GM23338 (cell line): ENCODE measurements around the gene ZNF641. TPM values are rescaled to one million over a fixed set of nuclear protein-coding genes. Genes with fewer than 3 reads are reported as not detected.

Experiments used
- ATAC-seq: fragments of 200-7000 bp; cut with Tn5 transposase; 3 replicates; pipeline ENCODE4 v1.9.1; 2020
- DNase-seq: peaks from one replicate; pipeline ENCODE4 v3.0.0-alpha.2; 2015; ENCODE audit warnings: low spot score
- H2AFZ ChIP-seq: fragments of 200-600 bp; sonication (generic); 2 replicates; pipeline ENCODE4 v1.8.0; 2016; ENCODE audit warnings: antibody characterized with exemption, mild to moderate bottlenecking, moderate library complexity
- H3F3A ChIP-seq: fragments of 200-600 bp; sonication (generic); replicated peaks from 2 replicates; pipeline ENCODE4 v1.8.0; 2017; ENCODE audit warnings: antibody characterized with exemption, mixed run types, low read depth
- H3K27ac ChIP-seq: fragments of 200-600 bp; sonication (generic); 2 replicates; pipeline ENCODE4 v1.6.1; 2016; ENCODE audit warnings: low read depth
- H3K27me3 ChIP-seq: fragments of 200-600 bp; sonication (generic); 2 replicates; pipeline ENCODE4 v1.8.0; 2016; ENCODE audit warnings: mild to moderate bottlenecking, mixed run types, moderate library complexity; ENCODE audit not compliant: insufficient read depth
- H3K36me3 ChIP-seq: fragments of 200-600 bp; sonication (generic); 2 replicates; pipeline ENCODE4 v1.8.0; 2016; ENCODE audit warnings: mild to moderate bottlenecking; ENCODE audit not compliant: insufficient read depth
- H3K4me1 ChIP-seq: fragments of 200-600 bp; sonication (generic); 2 replicates; pipeline ENCODE4 v1.8.0; 2016; ENCODE audit warnings: mild to moderate bottlenecking, moderate library complexity; ENCODE audit not compliant: insufficient read depth
- H3K4me2 ChIP-seq: fragments of 200-600 bp; sonication (generic); 2 replicates; pipeline ENCODE4 v1.7.1; 2017; ENCODE audit warnings: mixed run types
- H3K4me3 ChIP-seq: fragments of 200-600 bp; sonication (generic); 2 replicates; pipeline ENCODE4 v1.6.1; 2016; ENCODE audit warnings: mixed run types
- H3K79me2 ChIP-seq: fragments of 200-600 bp; sonication (generic); replicated peaks from 2 replicates; pipeline ENCODE4 v1.8.0; 2017; ENCODE audit warnings: mild to moderate bottlenecking; ENCODE audit not compliant: insufficient read depth
- H3K9me2 ChIP-seq: fragments of 200-600 bp; sonication (generic); 2 replicates; pipeline ENCODE4 v1.8.0; 2017; ENCODE audit not compliant: insufficient read depth
- H4K20me1 ChIP-seq: fragments of 200-600 bp; sonication (generic); replicated peaks from 2 replicates; pipeline ENCODE4 v1.8.0; 2017; ENCODE audit warnings: mild to moderate bottlenecking; ENCODE audit not compliant: insufficient read depth
- H3K27ac Mint-ChIP-seq: 2 replicates; pipeline ENCODE4 v1.8.0; 2020; ENCODE audit warnings: inconsistent platforms, mild to moderate bottlenecking, moderate library complexity, mixed read lengths
- H3K27me3 Mint-ChIP-seq: 3 replicates; pipeline ENCODE4 v1.8.0; 2022; ENCODE audit warnings: low read depth, mild to moderate bottlenecking, moderate library complexity, mixed read lengths, inconsistent platforms; ENCODE audit not compliant: insufficient read depth, poor library complexity
- H3K36me3 Mint-ChIP-seq: 3 replicates; pipeline ENCODE4 v1.8.0; 2021; ENCODE audit warnings: low read depth, mild to moderate bottlenecking, inconsistent platforms, moderate library complexity, mixed read lengths
- H3K4me1 Mint-ChIP-seq: 3 replicates; pipeline ENCODE4 v1.8.0; 2020; ENCODE audit warnings: mild to moderate bottlenecking, inconsistent platforms, mixed read lengths
- H3K4me3 Mint-ChIP-seq: 3 replicates; pipeline ENCODE4 v1.8.0; 2021; ENCODE audit warnings: moderate library complexity, mild to moderate bottlenecking, inconsistent platforms, mixed read lengths
- H3K9me3 Mint-ChIP-seq: 3 replicates; pipeline ENCODE4 v1.8.0; 2020; ENCODE audit warnings: moderate library complexity, mild to moderate bottlenecking, inconsistent platforms, mixed read lengths
- CREB1 ChIP-seq: fragments of 250-450 bp; sonication (Bioruptor Pico); IDR thresholded peaks from 2 replicates; pipeline ENCODE4 v1.5.0; 2020; ENCODE audit warnings: low read depth, mild to moderate bottlenecking, moderate library complexity
- EZH2 ChIP-seq: fragments of 200-600 bp; sonication (generic); IDR thresholded peaks from one replicate; pipeline ENCODE4 v1.8.0; 2017; ENCODE audit warnings: antibody characterized with exemption, mild to moderate bottlenecking, low read depth; ENCODE audit not compliant: unreplicated experiment
- JUNB ChIP-seq: IDR thresholded peaks from one replicate; pipeline ENCODE4 v1.6.1; 2016; ENCODE audit warnings: antibody characterized with exemption; ENCODE audit not compliant: unreplicated experiment
- NANOG ChIP-seq: IDR thresholded peaks from 2 replicates; pipeline ENCODE4 v1.6.1; 2016; ENCODE audit warnings: antibody characterized with exemption, borderline replicate concordance
- POLR2AphosphoS5 ChIP-seq: IDR thresholded peaks from 2 replicates; pipeline ENCODE4 v1.6.1; 2016; ENCODE audit warnings: antibody characterized with exemption, low read depth
- STAT1 ChIP-seq: IDR thresholded peaks from one replicate; pipeline ENCODE4 v1.6.1; 2016; ENCODE audit warnings: antibody characterized with exemption; ENCODE audit not compliant: unreplicated experiment
- ZNF331 ChIP-seq: fragments of 250-450 bp; sonication (Bioruptor Pico); IDR thresholded peaks from 2 replicates; pipeline ENCODE4 v1.5.0; 2020; ENCODE audit warnings: low read depth, mild to moderate bottlenecking, moderate library complexity
- polyA plus RNA-seq: library from polyadenylated mRNA; unstranded; fragments of >200 nt; fragmentation: Nextera tagmentation; extraction: Ambion mirVana; gene quantifications from 2 replicates; pipeline ENCODE4 v1.2.1, GENCODE V29; 2016
- total RNA-seq: library from RNA; depleted of rRNA; stranded (reverse); fragments of >200 nt; shearing (Covaris generic); gene quantifications from 2 replicates; pipeline ENCODE4 v1.2.3, GENCODE V29; 2014
- TF ChIP-seq, protein P1 (sequence below): IDR thresholded peaks from 2 replicates; pipeline ENCODE4 v1.6.1; 2016; ENCODE audit warnings: antibody characterized with exemption
- TF ChIP-seq, protein P2 (sequence below): fragments of 250-450 bp; sonication (Bioruptor Pico); IDR thresholded peaks from 2 replicates; pipeline ENCODE4 v1.5.0; 2020; ENCODE audit warnings: mild to moderate bottlenecking, moderate library complexity

Gene ZNF641
- total and polyA plus RNA-seq, 2 experiments from 2014 or later: 1.4 to 7.2 TPM

DNA sequence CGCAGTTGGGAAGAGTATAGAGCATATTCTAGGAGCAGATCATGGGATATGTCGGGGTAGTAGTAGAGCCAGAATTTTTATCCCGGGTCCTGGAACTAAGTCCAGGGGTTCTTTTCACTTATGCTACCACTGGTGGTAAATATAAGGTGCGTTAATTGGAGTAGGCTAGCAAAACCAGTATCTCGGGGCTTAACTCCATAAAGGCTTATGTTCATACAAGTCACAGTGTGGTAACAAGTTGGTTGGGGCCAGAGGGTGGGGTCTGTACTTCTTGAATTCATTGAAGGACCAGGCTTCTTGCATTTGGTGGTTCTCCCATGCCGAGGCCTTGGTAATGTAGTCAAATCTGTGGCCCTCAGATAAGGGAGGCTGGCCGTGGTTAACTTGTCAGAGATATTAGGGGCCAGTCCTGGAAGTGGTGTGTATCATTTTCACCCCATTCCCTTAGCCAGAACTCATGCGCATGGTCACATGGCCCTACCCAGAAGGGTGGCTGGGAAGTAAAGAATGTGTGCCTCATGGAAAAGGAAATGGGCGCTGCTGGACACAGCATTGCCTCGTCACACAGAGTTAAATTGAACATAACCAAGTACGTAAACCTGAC, 1.5 kb upstream of the ZNF641 start:
- Histone ChIP-seq H3K4me2 (peak overlapping the region; percentile 94; the same call in 1 of the 2 replicates), H3K27me3 (peaks cover 29% of the 10 kb centered on the region), H2AFZ (no peak overlapping the region), H3K4me3 (no peak overlapping the region; the same call in 1 of the 2 replicates), H3K4me1 (peaks cover 9% of the 10 kb centered on the region), H3K9me2 (no peaks in the 10 kb centered on the region), H3K36me3 (no peaks in the 10 kb centered on the region), H3K79me2 (no peaks in the 10 kb centered on the region), H4K20me1 (no peaks in the 10 kb centered on the region), H3K27ac (no peak overlapping the region), H3F3A (peaks cover 17% of the 10 kb centered on the region; the same call in 1 of the 2 replicates)
- DNase-seq: no peak
- H3K4me1 Mint-ChIP-seq: peaks cover 9% of the 10 kb centered on the region
- no peak for ATAC-seq
- TF ChIP-seq EZH2 (no peak), JUNB (no peak), POLR2AphosphoS5 (no peak), CREB1 (CRISPR knock-in tag) (no peak), NANOG (no peak), ZNF331 (no peak)
- TF ChIP-seq, protein P1, sequence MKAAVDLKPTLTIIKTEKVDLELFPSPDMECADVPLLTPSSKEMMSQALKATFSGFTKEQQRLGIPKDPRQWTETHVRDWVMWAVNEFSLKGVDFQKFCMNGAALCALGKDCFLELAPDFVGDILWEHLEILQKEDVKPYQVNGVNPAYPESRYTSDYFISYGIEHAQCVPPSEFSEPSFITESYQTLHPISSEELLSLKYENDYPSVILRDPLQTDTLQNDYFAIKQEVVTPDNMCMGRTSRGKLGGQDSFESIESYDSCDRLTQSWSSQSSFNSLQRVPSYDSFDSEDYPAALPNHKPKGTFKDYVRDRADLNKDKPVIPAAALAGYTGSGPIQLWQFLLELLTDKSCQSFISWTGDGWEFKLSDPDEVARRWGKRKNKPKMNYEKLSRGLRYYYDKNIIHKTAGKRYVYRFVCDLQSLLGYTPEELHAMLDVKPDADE: no peak
- H3K9me3 Mint-ChIP-seq: no peaks in the 10 kb centered on the region
- H3K36me3 Mint-ChIP-seq: no peaks in the 10 kb centered on the region
- H3K27me3 Mint-ChIP-seq: peaks cover 8% of the 10 kb centered on the region
- no peak overlapping the region for H3K27ac Mint-ChIP-seq
- no peak overlapping the region; the same call in 2 of the 3 replicates for H3K4me3 Mint-ChIP-seq

DNA sequence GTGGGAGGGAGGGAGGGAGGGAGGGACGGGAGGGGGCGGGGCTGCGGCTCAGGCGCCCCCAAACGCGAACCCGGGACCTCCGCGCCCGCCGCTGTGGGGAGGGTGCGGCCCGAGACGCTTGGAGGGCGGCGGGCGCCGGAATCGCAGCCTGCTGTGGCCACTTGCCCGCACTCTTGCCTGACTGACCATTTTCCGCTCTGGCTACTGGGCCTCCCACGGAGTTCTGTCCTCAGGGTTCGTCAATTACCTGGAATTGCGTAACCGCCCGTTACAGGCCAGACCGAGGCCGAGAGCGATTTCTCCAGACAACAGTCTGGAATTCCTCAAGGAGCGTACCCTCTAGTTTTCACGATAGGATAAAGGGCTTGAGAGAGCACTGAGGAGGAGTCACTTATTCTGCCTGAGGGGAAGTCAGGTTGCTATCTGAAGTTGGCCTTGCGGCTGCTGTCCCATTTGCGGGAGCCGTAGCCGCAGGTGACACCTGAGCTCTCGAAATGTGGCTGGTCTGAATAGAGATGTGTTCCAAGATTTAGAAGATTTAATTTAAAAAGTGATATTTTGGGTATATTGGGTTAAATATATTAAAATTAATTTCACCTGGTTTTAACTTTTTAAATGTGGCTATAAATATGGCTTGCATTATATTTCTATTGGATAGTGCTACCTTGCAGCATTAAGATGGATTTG, 446 bp upstream of the ZNF641 start:
- no peaks in the 10 kb centered on the region for H3K79me2 ChIP-seq
- Mint-ChIP-seq H3K36me3 (peaks cover 2% of the 10 kb centered on the region; the same call in 1 of the 3 replicates), H3K27me3 (peaks cover 8% of the 10 kb centered on the region), H3K27ac (peak overlapping the region; percentile 65; the same call in 1 of the 2 replicates), H3K4me3 (peak overlapping the region; percentile 92), H3K4me1 (peaks cover 9% of the 10 kb centered on the region), H3K9me3 (no peaks in the 10 kb centered on the region)
- H4K20me1 ChIP-seq: no peaks in the 10 kb centered on the region
- peaks cover 9% of the 10 kb centered on the region for H3K4me1 ChIP-seq
- peak; percentile 72 for DNase-seq
- H3K4me2 ChIP-seq: peak overlapping the region; percentile 94
- H3F3A ChIP-seq: peaks cover 17% of the 10 kb centered on the region; the same call in 1 of the 2 replicates
- H2AFZ ChIP-seq: peak overlapping the region; percentile 99
- peak overlapping the region; percentile 90 for H3K4me3 ChIP-seq
- peaks cover 29% of the 10 kb centered on the region for H3K27me3 ChIP-seq
- H3K27ac ChIP-seq: no peak overlapping the region
- no peaks in the 10 kb centered on the region for H3K36me3 ChIP-seq
- ATAC-seq: peak; percentile 57
- H3K9me2 ChIP-seq: no peaks in the 10 kb centered on the region
- no peak for TF ChIP-seq STAT1
- TF ChIP-seq, protein P2, sequence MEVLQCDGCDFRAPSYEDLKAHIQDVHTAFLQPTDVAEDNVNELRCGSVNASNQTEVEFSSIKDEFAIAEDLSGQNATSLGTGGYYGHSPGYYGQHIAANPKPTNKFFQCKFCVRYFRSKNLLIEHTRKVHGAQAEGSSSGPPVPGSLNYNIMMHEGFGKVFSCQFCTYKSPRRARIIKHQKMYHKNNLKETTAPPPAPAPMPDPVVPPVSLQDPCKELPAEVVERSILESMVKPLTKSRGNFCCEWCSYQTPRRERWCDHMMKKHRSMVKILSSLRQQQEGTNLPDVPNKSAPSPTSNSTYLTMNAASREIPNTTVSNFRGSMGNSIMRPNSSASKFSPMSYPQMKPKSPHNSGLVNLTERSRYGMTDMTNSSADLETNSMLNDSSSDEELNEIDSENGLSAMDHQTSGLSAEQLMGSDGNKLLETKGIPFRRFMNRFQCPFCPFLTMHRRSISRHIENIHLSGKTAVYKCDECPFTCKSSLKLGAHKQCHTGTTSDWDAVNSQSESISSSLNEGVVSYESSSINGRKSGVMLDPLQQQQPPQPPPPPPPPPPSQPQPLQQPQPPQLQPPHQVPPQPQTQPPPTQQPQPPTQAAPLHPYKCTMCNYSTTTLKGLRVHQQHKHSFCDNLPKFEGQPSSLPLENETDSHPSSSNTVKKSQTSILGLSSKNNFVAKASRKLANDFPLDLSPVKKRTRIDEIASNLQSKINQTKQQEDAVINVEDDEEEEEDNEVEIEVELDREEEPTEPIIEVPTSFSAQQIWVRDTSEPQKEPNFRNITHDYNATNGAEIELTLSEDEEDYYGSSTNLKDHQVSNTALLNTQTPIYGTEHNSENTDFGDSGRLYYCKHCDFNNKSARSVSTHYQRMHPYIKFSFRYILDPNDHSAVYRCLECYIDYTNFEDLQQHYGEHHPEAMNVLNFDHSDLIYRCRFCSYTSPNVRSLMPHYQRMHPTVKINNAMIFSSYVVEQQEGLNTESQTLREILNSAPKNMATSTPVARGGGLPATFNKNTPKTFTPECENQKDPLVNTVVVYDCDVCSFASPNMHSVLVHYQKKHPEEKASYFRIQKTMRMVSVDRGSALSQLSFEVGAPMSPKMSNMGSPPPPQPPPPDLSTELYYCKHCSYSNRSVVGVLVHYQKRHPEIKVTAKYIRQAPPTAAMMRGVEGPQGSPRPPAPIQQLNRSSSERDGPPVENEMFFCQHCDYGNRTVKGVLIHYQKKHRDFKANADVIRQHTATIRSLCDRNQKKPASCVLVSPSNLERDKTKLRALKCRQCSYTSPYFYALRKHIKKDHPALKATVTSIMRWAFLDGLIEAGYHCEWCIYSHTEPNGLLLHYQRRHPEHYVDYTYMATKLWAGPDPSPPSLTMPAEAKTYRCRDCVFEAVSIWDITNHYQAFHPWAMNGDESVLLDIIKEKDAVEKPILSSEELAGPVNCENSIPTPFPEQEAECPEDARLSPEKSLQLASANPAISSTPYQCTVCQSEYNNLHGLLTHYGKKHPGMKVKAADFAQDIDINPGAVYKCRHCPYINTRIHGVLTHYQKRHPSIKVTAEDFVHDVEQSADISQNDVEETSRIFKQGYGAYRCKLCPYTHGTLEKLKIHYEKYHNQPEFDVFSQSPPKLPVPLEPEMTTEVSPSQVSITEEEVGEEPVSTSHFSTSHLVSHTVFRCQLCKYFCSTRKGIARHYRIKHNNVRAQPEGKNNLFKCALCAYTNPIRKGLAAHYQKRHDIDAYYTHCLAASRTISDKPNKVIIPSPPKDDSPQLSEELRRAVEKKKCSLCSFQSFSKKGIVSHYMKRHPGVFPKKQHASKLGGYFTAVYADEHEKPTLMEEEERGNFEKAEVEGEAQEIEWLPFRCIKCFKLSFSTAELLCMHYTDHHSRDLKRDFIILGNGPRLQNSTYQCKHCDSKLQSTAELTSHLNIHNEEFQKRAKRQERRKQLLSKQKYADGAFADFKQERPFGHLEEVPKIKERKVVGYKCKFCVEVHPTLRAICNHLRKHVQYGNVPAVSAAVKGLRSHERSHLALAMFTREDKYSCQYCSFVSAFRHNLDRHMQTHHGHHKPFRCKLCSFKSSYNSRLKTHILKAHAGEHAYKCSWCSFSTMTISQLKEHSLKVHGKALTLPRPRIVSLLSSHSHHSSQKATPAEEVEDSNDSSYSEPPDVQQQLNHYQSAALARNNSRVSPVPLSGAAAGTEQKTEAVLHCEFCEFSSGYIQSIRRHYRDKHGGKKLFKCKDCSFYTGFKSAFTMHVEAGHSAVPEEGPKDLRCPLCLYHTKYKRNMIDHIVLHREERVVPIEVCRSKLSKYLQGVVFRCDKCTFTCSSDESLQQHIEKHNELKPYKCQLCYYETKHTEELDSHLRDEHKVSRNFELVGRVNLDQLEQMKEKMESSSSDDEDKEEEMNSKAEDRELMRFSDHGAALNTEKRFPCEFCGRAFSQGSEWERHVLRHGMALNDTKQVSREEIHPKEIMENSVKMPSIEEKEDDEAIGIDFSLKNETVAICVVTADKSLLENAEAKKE (CRISPR knock-in tag): no peak
- TF ChIP-seq CREB1 (CRISPR knock-in tag): no peak
- TF ChIP-seq, protein P1: no peak
- TF ChIP-seq NANOG: no peak
